GM12865 (cell line): Measurements from ENCODE around the gene ZBTB7B.

Experiments used
- DNase-seq: peaks from one replicate; pipeline ENCODE4 v3.0.0; 2010; ENCODE audit warnings: low read depth
- H3K4me3 ChIP-seq: 2 replicates; pipeline ENCODE4 v1.5.1; 2011; ENCODE audit warnings: mild to moderate bottlenecking, low read depth, low read length, control low read depth
- TF ChIP-seq, protein P1 (sequence below): IDR thresholded peaks from 2 replicates; pipeline ENCODE4 v1.5.1; 2011; ENCODE audit warnings: low read length, control low read depth, low read depth, inconsistent platforms; ENCODE audit not compliant: insufficient read depth; ENCODE audit errors: missing control alignments

The ZBTB7B gene

GRCh38 chr1:155005076-155006011, 2.7 kb downstream of the ZBTB7B start:
- DNase-seq = peak; percentile 41

DNA sequence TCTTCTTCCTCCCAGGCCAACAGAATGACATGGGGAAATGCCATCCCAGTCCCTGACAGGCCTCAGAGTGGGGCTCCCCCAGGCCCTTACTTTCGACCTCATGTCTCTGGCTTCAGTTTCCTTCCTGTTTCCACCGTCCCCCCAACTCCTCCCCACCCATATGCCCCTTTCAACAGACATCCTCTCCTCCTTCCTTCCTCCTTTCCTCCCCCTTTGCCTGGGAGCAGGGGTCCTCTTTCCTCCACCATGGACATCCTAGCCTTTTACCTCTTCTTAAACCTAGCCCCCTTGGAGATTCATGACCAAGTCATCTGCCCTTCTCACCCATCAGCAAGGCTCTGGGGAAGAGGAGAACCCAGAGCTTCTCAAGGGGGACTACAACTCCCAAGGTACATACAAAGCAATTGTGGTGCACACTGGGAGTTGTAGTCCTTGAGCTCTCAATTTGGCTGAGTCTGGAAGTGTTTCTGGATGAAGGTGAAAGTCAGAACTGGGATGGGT, 4.0 kb downstream of the ZBTB7B start:
- DNase-seq = peak; percentile 62
- H3K4me3 ChIP-seq = no peak overlapping the region
- TF ChIP-seq, protein P1, sequence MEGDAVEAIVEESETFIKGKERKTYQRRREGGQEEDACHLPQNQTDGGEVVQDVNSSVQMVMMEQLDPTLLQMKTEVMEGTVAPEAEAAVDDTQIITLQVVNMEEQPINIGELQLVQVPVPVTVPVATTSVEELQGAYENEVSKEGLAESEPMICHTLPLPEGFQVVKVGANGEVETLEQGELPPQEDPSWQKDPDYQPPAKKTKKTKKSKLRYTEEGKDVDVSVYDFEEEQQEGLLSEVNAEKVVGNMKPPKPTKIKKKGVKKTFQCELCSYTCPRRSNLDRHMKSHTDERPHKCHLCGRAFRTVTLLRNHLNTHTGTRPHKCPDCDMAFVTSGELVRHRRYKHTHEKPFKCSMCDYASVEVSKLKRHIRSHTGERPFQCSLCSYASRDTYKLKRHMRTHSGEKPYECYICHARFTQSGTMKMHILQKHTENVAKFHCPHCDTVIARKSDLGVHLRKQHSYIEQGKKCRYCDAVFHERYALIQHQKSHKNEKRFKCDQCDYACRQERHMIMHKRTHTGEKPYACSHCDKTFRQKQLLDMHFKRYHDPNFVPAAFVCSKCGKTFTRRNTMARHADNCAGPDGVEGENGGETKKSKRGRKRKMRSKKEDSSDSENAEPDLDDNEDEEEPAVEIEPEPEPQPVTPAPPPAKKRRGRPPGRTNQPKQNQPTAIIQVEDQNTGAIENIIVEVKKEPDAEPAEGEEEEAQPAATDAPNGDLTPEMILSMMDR = no peak

More at GRCh38 chr1:155005076-155006011, 2.7 kb downstream of the ZBTB7B start:
- H3K4me3 ChIP-seq = peak overlapping the region; percentile 72
- TF ChIP-seq, protein P1 = no peak

DNA sequence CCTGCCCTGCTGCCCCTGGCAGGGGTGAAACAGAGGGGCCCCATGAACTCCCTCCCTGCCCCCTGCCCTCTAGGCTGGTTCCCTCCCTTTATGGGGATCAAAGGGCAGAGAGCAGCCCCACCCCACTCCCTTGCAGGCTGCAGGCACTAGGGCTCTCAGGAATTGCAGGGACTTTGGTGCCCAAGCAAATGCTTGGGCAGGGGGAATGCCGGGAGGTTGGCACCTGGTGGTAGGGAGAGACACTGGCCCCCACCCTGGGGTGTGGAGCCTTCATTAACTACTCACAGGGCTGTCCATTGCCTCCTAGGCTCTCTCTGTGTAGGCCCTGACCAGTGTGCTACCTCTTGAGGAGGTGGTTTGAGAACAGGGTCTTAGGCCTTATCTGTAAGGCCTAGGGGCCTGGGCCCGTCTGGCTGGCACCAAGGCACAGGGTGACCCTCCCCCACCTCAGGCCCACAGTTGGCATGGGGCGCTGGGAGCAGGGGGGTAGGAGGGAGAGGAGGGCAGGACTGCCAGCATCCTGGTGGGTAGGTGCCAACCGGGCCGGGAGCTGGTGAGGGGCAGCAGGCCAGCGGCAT, 4.7 kb downstream of the ZBTB7B start:
- TF ChIP-seq, protein P1 = no peak
- no peak overlapping the region for H3K4me3 ChIP-seq
- DNase-seq = no peak

- TF ChIP-seq, protein P1 = no peak
- no peak overlapping the region for H3K4me3 ChIP-seq
- DNase-seq = no peak
Observed at GRCh38 chr1:155008015-155008941, 5.7 kb downstream of the ZBTB7B start.

DNA sequence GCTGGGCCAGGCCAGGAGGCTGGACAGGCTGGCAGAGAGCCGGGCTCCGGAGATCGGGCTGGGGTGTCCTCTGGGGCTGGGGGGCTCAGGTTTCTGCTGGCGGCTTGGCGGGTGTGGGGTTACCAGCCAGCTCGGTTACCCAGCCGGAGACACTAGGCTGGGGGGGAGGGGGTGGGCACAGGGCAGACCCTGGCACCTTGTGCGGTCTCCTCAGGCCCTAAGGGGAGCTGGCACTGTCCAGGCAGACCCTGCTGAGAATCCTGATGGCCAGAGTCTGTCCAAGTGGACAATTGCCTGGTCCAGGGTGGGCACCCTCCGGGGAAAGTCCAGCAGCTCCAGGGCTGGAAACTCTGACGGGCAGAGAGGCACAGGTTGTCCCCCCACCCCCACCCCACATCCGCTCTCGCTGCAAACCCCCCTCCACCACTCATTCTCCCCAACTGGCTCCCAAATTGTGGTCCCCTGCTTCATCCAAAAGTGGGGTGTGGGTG, 6.7 kb downstream of the ZBTB7B start:
- H3K4me3 ChIP-seq = no peak overlapping the region
- TF ChIP-seq, protein P1 = no peak

DNA sequence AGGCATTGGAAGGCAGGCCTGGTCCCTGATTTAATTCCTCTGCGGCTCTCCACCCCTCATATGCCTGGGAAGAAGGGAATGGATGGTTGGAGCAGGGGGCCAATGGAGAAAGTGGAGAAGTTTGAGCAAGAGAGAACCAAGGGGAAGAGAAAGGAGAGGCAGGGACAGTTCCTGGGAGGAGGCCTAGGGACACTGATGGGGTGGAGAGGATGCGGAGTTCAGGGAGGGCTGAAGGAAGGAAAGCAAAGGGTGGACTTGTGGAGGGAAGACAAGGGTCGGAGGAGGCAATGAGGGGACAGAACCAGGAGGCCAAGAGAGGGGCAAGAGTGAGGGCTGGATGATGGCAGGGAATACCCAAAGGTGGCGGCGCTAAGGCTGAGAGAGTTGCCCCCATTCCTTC, 7.1 kb downstream of the ZBTB7B start:
- TF ChIP-seq, protein P1 = no peak
- no peak for DNase-seq
- no peak overlapping the region for H3K4me3 ChIP-seq

More for the DNA sequence above, 6.7 kb downstream of the ZBTB7B start:
- DNase-seq = no peak
